HG02943 (cell line): ENCODE data around the gene LMF1.
"Not testable (repeated sequence)": the region's sequence is repeated elsewhere in the genome, so short reads cannot be mapped to it uniquely, and the experiment has no call there.

Source experiments
- ATAC-seq: cut with Tn5 transposase; IDR thresholded peaks from one replicate; pipeline ENCODE4 v1.9.1; 2021; ENCODE audit warnings: mild to moderate bottlenecking, low read depth, moderate library complexity; ENCODE audit not compliant: unreplicated experiment

The LMF1 gene

GRCh38 chr16:840561-841454 is 130.0 kb downstream of the LMF1 start:
- no peak for ATAC-seq

- ATAC-seq: no peak
Measured at GRCh38 chr16:839643-840408, 131.0 kb downstream of the LMF1 start.

- ATAC-seq: no peak
Measured at GRCh38 chr16:838741-839140, 132.0 kb downstream of the LMF1 start.

- not testable (repeated sequence) for ATAC-seq
Measured at GRCh38 chr16:836822-837221, 134.0 kb downstream of the LMF1 start.

GRCh38 chr16:836221-836620 is 134.6 kb downstream of the LMF1 start:
- ATAC-seq: no peak

- ATAC-seq: no peak
Measured at GRCh38 chr16:835373-835772, 135.4 kb downstream of the LMF1 start.

GRCh38 chr16:833411-833810 is 137.4 kb downstream of the LMF1 start:
- no peak for ATAC-seq

GRCh38 chr16:832652-833336 is 138.0 kb downstream of the LMF1 start:
- ATAC-seq: no peak

GRCh38 chr16:831571-832413 is 139.0 kb downstream of the LMF1 start:
- no peak for ATAC-seq

GRCh38 chr16:830871-831570 is 139.8 kb downstream of the LMF1 start:
- ATAC-seq: no peak

GRCh38 chr16:830107-830870 is 140.5 kb downstream of the LMF1 start:
- no peak for ATAC-seq

- ATAC-seq: no peak
Measured at GRCh38 chr16:828891-829290, 141.9 kb downstream of the LMF1 start.

GRCh38 chr16:827513-827912 is 143.3 kb downstream of the LMF1 start:
- no peak for ATAC-seq

- no peak for ATAC-seq
Measured at GRCh38 chr16:825341-826061, 145.3 kb downstream of the LMF1 start.

- ATAC-seq: no peak
Measured at GRCh38 chr16:824601-825000, 146.2 kb downstream of the LMF1 start.

GRCh38 chr16:824194-824593 is 146.6 kb downstream of the LMF1 start:
- no peak for ATAC-seq

GRCh38 chr16:822909-823297 is 147.9 kb downstream of the LMF1 start:
- ATAC-seq: no peak

GRCh38 chr16:822174-822908 is 148.4 kb downstream of the LMF1 start:
- ATAC-seq: no peak
